Skeletal muscle satellite cell (primary cell): ENCODE measurements around the gene AKR1C1.
A peak's percentile ranks its signal among the peaks of the same experiment; 100 is the strongest.
"Not testable (repeated sequence)": the region's sequence is repeated elsewhere in the genome, so short reads cannot be mapped to it uniquely, and the experiment has no call there.

Experiments used
- H3K27me3 ChIP-seq: 2 replicates; pipeline ENCODE4 v1.7.0; 2013; ENCODE audit warnings: low read length; ENCODE audit not compliant: control insufficient read depth, insufficient read depth
- H3K36me3 ChIP-seq: 2 replicates; pipeline ENCODE4 v1.7.0; 2013; ENCODE audit warnings: mild to moderate bottlenecking, control low read depth, low read length; ENCODE audit not compliant: insufficient read depth
- H3K4me1 ChIP-seq: 2 replicates; pipeline ENCODE4 v1.7.0; 2013; ENCODE audit warnings: low read length; ENCODE audit not compliant: control insufficient read depth, insufficient read depth
- H3K4me2 ChIP-seq: 2 replicates; pipeline ENCODE4 v1.7.0; 2013; ENCODE audit warnings: mild to moderate bottlenecking, low read length
- H3K4me3 ChIP-seq: 2 replicates; pipeline ENCODE4 v1.7.0; 2013; ENCODE audit warnings: low read length
- H3K9ac ChIP-seq: 2 replicates; pipeline ENCODE4 v1.7.0; 2013; ENCODE audit warnings: mild to moderate bottlenecking, low read depth, low read length, moderate library complexity
- H3K9me3 ChIP-seq: replicated peaks from 2 replicates; pipeline ENCODE4 v1.7.0; 2013; ENCODE audit warnings: mild to moderate bottlenecking, control low read depth, low read length

The AKR1C1 gene

GRCh38 chr10:4953405-4953804, 9.8 kb upstream of the AKR1C1 start:
- Histone ChIP-seq H3K4me1 (peaks cover 4% of the 10 kb centered on the region), H3K4me2 (no peak overlapping the region), H3K36me3 (no peaks in the 10 kb centered on the region), H3K27me3 (no peaks in the 10 kb centered on the region), H3K4me3 (no peak overlapping the region), H3K9ac (no peak overlapping the region), H3K9me3 (no peaks in the 10 kb centered on the region)

- H3K9me3 ChIP-seq, H3K4me3 ChIP-seq, H3K4me1 ChIP-seq: not testable (repeated sequence)
Observed at GRCh38 chr10:4956088-4956487, 7.1 kb upstream of the AKR1C1 start.

GRCh38 chr10:4956955-4957645, 6.1 kb upstream of the AKR1C1 start:
- not testable (repeated sequence) for H3K9ac ChIP-seq, H3K4me3 ChIP-seq, H3K36me3 ChIP-seq, H3K4me1 ChIP-seq, H3K4me2 ChIP-seq, H3K27me3 ChIP-seq, H3K9me3 ChIP-seq

More at GRCh38 chr10:4956088-4956487, 7.1 kb upstream of the AKR1C1 start:
- H3K27me3 ChIP-seq, H3K9ac ChIP-seq, H3K36me3 ChIP-seq, H3K4me2 ChIP-seq: not testable (repeated sequence)

- H3K9me3 ChIP-seq, H3K4me3 ChIP-seq, H3K36me3 ChIP-seq, H3K4me1 ChIP-seq, H3K9ac ChIP-seq, H3K27me3 ChIP-seq, H3K4me2 ChIP-seq: not testable (repeated sequence)
Observed at GRCh38 chr10:4961558-4961957, 1.7 kb upstream of the AKR1C1 start.

GRCh38 chr10:4962308-4962707, 907 bp upstream of the AKR1C1 start:
- Histone ChIP-seq H3K4me2 (peak overlapping the region; percentile 50), H3K9ac (peak overlapping the region; percentile 26)
- not testable (repeated sequence) for H3K9me3 ChIP-seq, H3K27me3 ChIP-seq, H3K36me3 ChIP-seq, H3K4me1 ChIP-seq, H3K4me3 ChIP-seq

GRCh38 chr10:4963815-4964154, 570 bp downstream of the AKR1C1 start:
- not testable (repeated sequence) for H3K36me3 ChIP-seq, H3K27me3 ChIP-seq, H3K4me1 ChIP-seq, H3K9me3 ChIP-seq
- Histone ChIP-seq H3K9ac (peak overlapping the region; percentile 53), H3K4me3 (peak overlapping the region; percentile 24), H3K4me2 (peak overlapping the region; percentile 45)

GRCh38 chr10:4965763-4966162, 2.5 kb downstream of the AKR1C1 start:
- H3K4me1 ChIP-seq, H3K9me3 ChIP-seq, H3K4me2 ChIP-seq, H3K4me3 ChIP-seq, H3K9ac ChIP-seq, H3K27me3 ChIP-seq: not testable (repeated sequence)
- H3K36me3 ChIP-seq, result peaks cover 12% of the 10 kb centered on the region

- H3K27me3 ChIP-seq, H3K4me2 ChIP-seq, H3K9ac ChIP-seq, H3K9me3 ChIP-seq, H3K4me1 ChIP-seq, H3K4me3 ChIP-seq: not testable (repeated sequence)
- peaks cover 12% of the 10 kb centered on the region for H3K36me3 ChIP-seq
Observed at GRCh38 chr10:4967189-4967588, 4.0 kb downstream of the AKR1C1 start.

- not testable (repeated sequence) for H3K9me3 ChIP-seq, H3K4me3 ChIP-seq, H3K4me1 ChIP-seq, H3K27me3 ChIP-seq, H3K9ac ChIP-seq, H3K4me2 ChIP-seq
- peaks cover 12% of the 10 kb centered on the region for H3K36me3 ChIP-seq
Observed at GRCh38 chr10:4969289-4969688, 6.1 kb downstream of the AKR1C1 start.

GRCh38 chr10:4970362-4970761, 7.1 kb downstream of the AKR1C1 start:
- not testable (repeated sequence) for H3K9me3 ChIP-seq, H3K27me3 ChIP-seq

GRCh38 chr10:4972369-4973142, 9.3 kb downstream of the AKR1C1 start:
- H3K4me3 ChIP-seq, H3K27me3 ChIP-seq, H3K4me1 ChIP-seq, H3K9me3 ChIP-seq, H3K9ac ChIP-seq, H3K4me2 ChIP-seq: not testable (repeated sequence)
- H3K36me3 ChIP-seq, result peaks cover 12% of the 10 kb centered on the region

More at GRCh38 chr10:4970362-4970761, 7.1 kb downstream of the AKR1C1 start:
- H3K4me3 ChIP-seq, H3K4me2 ChIP-seq, H3K4me1 ChIP-seq, H3K9ac ChIP-seq: not testable (repeated sequence)
- peaks cover 12% of the 10 kb centered on the region for H3K36me3 ChIP-seq

- not testable (repeated sequence) for H3K9ac ChIP-seq, H3K4me2 ChIP-seq, H3K27me3 ChIP-seq, H3K4me1 ChIP-seq, H3K4me3 ChIP-seq, H3K9me3 ChIP-seq
- peaks cover 12% of the 10 kb centered on the region for H3K36me3 ChIP-seq
Observed at GRCh38 chr10:4973294-4973693, 10.1 kb downstream of the AKR1C1 start.
